Fibroblast of villous mesenchyme (primary cell): Measurements from ENCODE around the gene QPCT. TPM values are rescaled to one million over a fixed set of nuclear protein-coding genes. Genes with fewer than 3 reads are reported as not detected.
A peak's percentile ranks its signal among the peaks of the same experiment; 100 is the strongest.

Source experiments
- DNase-seq: peaks from one replicate; pipeline ENCODE4 v3.0.0-alpha.2; 2010; ENCODE audit warnings: low read depth
- H3K4me3 ChIP-seq: 2 replicates; pipeline ENCODE4 v1.5.1; 2011; ENCODE audit warnings: low read depth, mild to moderate bottlenecking, low read length
- total RNA-seq: library from RNA; depleted of rRNA; stranded (reverse); fragments of >200 nt; gene quantifications from 2 replicates; pipeline ENCODE4 v1.2.3, GENCODE V29; 2012
- TF ChIP-seq, protein P1 (sequence below): IDR thresholded peaks from 2 replicates; pipeline ENCODE4 v1.5.1; 2012; ENCODE audit warnings: low read depth, mild to moderate bottlenecking, low read length; ENCODE audit not compliant: insufficient read depth

The QPCT gene
- total RNA-seq, 1 donor, result 47.5 TPM

DNA sequence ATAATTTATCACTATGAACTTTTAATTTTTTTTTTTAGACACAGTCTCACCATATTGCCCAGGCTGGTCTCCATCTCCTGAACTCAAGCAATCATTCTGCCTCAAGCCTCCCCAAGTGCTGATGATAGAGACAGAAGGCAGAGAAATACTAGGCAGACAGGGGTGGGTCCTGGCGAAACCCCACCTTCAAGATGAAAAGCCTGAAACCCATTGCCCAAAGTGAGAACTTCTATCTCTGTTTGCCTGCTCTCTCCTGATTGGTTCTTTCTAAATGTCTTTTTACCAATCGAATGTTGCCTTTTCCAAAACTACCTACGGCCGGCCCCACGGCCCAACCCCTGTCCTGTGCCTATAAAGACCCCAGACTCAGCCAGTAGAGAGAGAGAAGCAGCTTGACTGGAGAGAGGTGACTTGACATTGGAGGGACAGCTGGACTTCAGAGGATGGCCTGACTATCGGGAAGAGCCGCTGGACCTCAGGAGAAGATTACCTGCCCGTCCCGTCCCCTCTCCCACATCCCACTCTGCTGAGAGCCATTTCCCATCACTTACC is 41.7 kb upstream of the QPCT start:
- TF ChIP-seq, protein P1, sequence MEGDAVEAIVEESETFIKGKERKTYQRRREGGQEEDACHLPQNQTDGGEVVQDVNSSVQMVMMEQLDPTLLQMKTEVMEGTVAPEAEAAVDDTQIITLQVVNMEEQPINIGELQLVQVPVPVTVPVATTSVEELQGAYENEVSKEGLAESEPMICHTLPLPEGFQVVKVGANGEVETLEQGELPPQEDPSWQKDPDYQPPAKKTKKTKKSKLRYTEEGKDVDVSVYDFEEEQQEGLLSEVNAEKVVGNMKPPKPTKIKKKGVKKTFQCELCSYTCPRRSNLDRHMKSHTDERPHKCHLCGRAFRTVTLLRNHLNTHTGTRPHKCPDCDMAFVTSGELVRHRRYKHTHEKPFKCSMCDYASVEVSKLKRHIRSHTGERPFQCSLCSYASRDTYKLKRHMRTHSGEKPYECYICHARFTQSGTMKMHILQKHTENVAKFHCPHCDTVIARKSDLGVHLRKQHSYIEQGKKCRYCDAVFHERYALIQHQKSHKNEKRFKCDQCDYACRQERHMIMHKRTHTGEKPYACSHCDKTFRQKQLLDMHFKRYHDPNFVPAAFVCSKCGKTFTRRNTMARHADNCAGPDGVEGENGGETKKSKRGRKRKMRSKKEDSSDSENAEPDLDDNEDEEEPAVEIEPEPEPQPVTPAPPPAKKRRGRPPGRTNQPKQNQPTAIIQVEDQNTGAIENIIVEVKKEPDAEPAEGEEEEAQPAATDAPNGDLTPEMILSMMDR, result no peak
- DNase-seq, result no peak
- no peak overlapping the region for H3K4me3 ChIP-seq

DNA sequence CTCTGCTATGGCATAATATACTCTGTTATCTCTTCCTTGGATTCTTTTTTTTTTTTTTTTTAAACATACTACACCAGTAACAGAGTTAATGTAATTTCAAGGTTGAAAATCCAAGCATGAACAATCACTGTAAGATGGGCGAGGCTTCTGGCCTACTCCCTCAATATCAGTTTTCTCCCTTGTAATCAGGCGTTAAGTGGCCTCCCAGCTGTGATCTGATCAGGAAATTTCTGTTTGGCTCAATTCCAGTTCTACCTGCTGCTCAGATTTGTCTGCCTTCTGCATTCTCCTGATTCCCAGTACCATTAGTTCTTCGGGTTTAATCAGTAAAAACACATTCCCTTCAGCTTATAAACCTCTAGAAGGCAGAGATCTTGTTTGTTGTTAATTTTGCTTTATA is 38.4 kb upstream of the QPCT start:
- no peak overlapping the region for H3K4me3 ChIP-seq
- DNase-seq, result no peak
- TF ChIP-seq, protein P1, result no peak

DNA sequence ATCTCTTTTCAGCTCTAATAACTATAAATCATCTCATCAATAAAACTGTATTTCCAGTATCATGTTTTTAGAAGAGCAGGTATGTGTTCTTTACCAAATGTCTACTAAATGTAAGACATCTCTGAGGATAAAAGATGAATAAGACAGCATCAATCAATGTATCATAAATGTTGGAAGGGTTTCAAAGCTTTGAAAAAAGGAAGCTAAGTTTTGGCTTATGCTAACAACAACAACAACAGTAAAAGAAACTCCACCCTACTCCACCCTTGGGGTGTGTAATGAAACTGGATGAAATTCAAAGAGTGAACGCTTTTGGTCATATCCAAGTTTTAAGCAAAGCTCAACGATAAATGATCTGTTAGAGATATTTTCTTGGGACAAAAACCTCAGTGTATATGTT is 36.9 kb upstream of the QPCT start:
- no peak overlapping the region for H3K4me3 ChIP-seq
- TF ChIP-seq, protein P1, result no peak
- DNase-seq, result no peak

DNA sequence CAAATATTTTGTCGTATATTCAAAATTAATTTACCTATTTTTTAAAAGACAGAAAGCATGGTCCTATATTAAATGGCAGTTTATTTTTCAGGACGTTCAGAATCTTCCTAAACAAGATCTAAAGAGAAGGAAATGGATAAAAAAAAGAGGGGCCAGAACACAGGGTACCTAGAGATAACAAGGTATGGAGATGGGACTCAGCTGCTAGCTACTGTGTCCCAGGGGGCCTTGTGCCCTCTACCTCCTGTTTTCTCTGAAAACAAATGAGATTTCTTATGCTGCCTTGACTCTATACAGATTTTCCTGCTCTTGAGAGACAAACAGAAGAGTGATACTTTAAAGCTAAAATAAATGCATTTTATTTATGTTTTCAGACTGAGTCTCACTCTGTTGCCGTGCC is 29.1 kb upstream of the QPCT start:
- TF ChIP-seq, protein P1, result no peak
- H3K4me3 ChIP-seq, result no peak overlapping the region
- DNase-seq, result no peak

DNA sequence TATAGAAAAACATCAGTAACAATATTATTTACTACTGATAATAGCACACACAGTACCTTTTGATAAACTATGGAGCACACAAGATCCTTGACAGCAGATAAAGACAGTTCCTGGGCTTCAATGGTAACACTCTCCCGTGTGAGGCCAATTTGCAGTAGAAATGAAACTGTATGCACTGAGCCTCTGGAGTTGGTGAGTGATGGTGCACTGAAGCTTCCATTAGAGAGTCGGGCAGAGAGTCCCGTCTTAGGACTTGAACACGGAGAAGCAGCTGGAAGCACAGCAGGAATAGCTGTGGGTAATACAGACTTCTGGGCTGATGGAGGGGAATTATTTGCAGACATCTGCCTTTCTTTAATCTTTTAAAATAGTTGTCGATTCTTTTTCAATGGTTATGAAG is 28.2 kb upstream of the QPCT start:
- no peak for DNase-seq
- no peak overlapping the region for H3K4me3 ChIP-seq
- TF ChIP-seq, protein P1, result no peak

DNA sequence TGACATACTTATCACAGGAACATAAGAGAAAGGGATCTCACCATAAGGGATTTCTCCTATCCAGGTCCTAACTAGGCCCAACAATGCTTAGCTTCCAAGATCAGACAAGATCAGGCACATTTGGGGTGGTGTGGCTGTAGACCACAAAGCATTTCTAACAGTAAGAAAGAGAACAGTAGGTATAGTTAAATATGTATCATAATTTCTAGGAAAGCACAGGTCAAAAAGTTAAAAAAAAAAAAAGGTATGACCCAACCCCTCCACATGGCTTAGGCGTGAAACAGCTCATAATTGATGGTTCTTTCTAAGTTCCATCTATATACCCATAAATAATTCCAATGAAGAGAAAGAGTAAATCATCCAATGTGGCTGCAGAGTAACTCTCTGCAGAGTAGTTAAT is 26.7 kb upstream of the QPCT start:
- TF ChIP-seq, protein P1, result no peak
- no peak overlapping the region for H3K4me3 ChIP-seq
- DNase-seq, result no peak

DNA sequence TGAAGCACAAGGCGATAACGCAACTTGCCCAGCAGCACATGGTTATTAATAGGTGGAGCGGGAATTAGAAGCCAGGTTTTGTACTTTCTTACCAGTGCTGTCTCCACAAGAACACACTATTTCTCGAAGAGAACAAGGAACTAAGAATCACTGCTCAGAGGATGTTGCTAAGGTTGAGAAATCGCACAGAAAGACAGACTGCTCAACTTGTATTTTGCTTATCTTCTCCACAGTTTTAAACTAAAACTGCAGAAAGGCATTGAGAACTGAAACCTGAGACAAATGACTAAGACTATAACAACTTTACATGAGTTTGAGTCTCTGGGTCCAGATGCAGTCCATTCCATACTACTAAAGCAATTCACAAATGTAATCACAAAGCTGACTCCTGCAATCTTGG is 26.0 kb upstream of the QPCT start:
- H3K4me3 ChIP-seq, result peak overlapping the region; percentile 20
- DNase-seq, result peak; percentile 82
- TF ChIP-seq, protein P1, result no peak
